Measurements from ENCODE around the gene LYZL4.

LYZL4 gene

DNA sequence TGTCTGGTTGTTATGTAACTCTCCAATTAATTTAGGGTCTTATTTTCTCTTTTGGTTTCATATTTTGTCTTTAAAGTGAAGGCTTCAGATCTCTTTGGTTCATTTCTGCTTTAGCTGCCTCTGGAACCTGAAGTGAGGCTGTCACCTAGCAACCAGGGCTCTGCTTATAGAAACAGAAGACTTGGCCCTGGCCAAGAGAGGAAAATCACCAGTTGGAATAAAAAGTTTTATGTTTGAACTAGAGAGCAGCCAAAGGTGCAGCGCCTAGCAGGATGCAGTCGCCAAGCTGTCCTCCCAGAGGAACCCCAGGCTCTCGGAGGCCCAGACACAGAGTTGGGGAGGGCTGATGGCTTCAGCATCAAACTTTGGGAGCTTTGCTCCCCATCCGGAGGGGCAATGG is 41.1 kb downstream of the LYZL4 start:
- DNase-seq (ENCODE audit: low read depth): peak; percentile 23
- H3K4me3 ChIP-seq (ENCODE audit: low read depth, low read length): no peak overlapping the region
- in situ Hi-C loops (cut with HindIII; ENCODE audit: low sequenced_read_pairs): no loop called here
- TF ChIP-seq, protein P1, sequence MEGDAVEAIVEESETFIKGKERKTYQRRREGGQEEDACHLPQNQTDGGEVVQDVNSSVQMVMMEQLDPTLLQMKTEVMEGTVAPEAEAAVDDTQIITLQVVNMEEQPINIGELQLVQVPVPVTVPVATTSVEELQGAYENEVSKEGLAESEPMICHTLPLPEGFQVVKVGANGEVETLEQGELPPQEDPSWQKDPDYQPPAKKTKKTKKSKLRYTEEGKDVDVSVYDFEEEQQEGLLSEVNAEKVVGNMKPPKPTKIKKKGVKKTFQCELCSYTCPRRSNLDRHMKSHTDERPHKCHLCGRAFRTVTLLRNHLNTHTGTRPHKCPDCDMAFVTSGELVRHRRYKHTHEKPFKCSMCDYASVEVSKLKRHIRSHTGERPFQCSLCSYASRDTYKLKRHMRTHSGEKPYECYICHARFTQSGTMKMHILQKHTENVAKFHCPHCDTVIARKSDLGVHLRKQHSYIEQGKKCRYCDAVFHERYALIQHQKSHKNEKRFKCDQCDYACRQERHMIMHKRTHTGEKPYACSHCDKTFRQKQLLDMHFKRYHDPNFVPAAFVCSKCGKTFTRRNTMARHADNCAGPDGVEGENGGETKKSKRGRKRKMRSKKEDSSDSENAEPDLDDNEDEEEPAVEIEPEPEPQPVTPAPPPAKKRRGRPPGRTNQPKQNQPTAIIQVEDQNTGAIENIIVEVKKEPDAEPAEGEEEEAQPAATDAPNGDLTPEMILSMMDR (IDR thresholded peaks at IDR 0.05; ENCODE audit: low read depth, low read length, missing control alignments): no peak

DNA sequence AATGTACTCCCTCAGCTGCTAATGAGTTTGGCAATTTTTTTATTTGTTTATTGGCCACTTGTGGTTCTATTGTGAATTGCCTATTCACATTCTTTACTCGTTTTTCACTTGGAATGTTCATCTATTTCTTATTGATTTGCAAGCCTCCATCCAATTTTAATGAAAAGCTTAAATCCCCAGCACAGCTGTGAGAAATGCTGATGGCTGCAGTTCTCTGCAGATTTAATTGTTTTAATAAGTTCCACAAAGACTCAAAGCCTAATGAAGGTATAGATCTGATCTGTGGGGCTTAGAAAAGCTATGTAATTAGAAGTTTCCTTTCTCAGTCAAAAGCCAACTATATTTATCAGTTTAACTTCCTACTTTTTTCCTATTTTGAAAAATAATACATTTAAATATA is 41.5 kb downstream of the LYZL4 start:
- no peak for DNase-seq (ENCODE audit: low read depth)
- TF ChIP-seq, protein P1 (IDR thresholded peaks at IDR 0.05; ENCODE audit: low read depth, low read length, missing control alignments): no peak
- in situ Hi-C loops (cut with HindIII; ENCODE audit: low sequenced_read_pairs): no loop called here
- H3K4me3 ChIP-seq (ENCODE audit: low read depth, low read length): no peak overlapping the region

DNA sequence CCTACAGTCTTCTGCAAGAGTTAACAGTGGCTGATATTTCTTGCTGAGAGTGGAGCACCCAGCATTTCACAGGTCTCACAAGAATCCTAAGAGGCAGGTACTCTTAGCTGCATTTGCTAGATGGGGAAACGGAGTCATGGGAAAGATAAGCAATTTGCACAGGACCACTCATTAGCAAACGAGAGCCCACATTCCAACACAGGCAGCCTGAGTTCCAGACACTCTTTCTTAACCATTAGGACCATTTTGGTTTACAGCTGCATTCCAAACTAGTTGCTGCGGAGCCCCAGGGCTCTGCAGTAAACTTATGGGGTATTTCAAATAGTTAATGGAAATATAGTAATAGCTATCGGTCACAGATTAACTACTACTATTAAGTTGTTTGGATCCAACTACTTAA is 42.5 kb downstream of the LYZL4 start:
- TF ChIP-seq, protein P1 (IDR thresholded peaks at IDR 0.05; ENCODE audit: low read depth, low read length, missing control alignments): no peak
- no peak for DNase-seq (ENCODE audit: low read depth)
- in situ Hi-C loops (cut with HindIII; ENCODE audit: low sequenced_read_pairs): no loop called here
- no peak overlapping the region for H3K4me3 ChIP-seq (ENCODE audit: low read depth, low read length)

DNA sequence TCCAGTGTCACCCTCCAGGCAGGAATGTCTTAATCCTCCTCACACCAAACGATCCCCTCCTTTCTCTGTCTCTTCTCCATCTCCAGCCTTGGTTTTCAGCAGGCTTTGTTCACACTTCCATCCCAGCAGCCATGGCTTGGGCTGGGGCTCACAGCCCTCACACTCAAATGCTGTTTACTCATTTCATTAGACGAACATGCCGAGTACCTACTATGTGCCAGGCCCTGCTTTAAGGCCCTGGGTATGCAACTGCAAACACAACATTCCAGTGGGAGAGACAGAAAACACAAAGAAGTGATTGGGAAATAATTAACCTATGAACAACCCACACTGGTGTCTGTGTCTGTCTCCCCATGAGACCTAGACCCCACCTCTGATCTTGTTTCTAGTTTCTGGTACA is 43.9 kb downstream of the LYZL4 start:
- DNase-seq (ENCODE audit: low read depth): no peak
- in situ Hi-C loops (cut with HindIII; ENCODE audit: low sequenced_read_pairs): no loop called here
- no peak overlapping the region for H3K4me3 ChIP-seq (ENCODE audit: low read depth, low read length)
- TF ChIP-seq, protein P1 (IDR thresholded peaks at IDR 0.05; ENCODE audit: low read depth, low read length, missing control alignments): no peak

DNA sequence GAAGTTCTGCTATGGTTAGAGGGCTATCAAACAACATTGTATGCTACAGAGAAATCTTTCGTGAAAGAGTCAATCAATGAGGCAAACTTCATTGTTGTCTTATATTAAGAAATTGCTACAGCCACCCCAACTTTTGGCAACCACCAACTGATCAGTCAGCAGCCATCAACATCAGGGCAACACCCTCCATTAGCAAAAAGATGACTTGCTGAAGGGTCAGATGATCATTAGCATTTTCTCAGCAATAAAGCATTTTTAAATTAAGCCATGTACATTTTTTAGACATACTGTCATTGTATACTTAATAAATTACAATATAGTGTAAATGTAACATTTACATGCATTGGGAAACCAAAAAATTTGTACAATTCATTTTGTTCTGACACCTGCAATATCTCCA is 53.1 kb downstream of the LYZL4 start:
- TF ChIP-seq, protein P1 (IDR thresholded peaks at IDR 0.05; ENCODE audit: low read depth, low read length, missing control alignments): no peak
- H3K4me3 ChIP-seq (ENCODE audit: low read depth, low read length): no peak overlapping the region
- DNase-seq (ENCODE audit: low read depth): no peak
- in situ Hi-C loops (cut with HindIII; ENCODE audit: low sequenced_read_pairs): no loop called here

DNA sequence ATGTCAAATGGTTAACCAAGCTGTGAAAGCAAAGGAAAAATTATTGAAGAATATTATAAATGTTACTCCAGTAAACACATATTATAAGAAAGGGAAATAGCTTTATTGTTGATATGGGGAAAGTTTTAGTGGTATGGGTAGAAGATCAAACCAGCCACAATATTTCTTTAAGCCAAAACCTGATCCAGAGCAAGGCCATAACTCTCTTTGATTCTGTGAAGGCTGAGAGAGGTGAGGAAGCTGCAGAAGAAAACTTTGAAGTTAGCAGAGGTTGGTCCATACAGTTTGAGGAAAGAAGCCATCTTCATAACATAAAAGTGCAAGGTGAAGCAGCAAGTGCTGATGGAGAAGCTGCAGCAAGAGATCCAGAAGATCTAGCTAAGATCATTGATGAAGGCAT is 54.8 kb downstream of the LYZL4 start:
- TF ChIP-seq, protein P1 (IDR thresholded peaks at IDR 0.05; ENCODE audit: low read depth, low read length, missing control alignments): no peak
- in situ Hi-C loops (cut with HindIII; ENCODE audit: low sequenced_read_pairs): no loop called here
- no peak for DNase-seq (ENCODE audit: low read depth)

DNA sequence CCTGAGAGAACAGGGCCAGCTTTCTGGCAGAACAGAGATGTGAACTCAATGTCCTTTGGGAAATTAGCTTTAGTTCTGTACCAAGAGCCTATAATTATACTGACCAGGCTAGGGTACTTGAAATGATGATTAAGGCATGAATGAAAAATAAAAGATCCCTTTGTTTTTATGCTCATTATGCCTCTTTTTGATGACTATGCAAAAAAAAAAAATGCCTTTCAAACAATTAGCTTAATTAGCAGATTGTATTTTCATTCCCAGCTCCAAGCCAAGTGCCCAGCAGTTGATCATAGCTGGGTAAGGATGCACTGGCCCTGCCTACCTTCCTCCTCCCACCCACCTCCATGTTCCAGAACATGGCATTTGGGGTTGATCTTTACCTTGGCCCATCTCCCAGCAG is 56.8 kb downstream of the LYZL4 start:
- TF ChIP-seq, protein P1 (IDR thresholded peaks at IDR 0.05; ENCODE audit: low read depth, low read length, missing control alignments): no peak
- no peak overlapping the region for H3K4me3 ChIP-seq (ENCODE audit: low read depth, low read length)
- DNase-seq (ENCODE audit: low read depth): no peak
- in situ Hi-C loops (cut with HindIII; ENCODE audit: low sequenced_read_pairs): no loop called here

More for the DNA sequence above, 54.8 kb downstream of the LYZL4 start:
- no peak overlapping the region for H3K4me3 ChIP-seq (ENCODE audit: low read depth, low read length)

Measured in astrocyte of the cerebellum (primary cell).